WI38 (cell line): ENCODE results near the gene SLC25A39.

Experiments
- H3K4me3 ChIP-seq: 2 replicates; pipeline ENCODE4 v1.5.1; 2011; ENCODE audit warnings: low read depth, mild to moderate bottlenecking, control low read depth, low read length
- CTCF ChIP-seq: IDR thresholded peaks from 2 replicates; pipeline ENCODE4 v1.5.1; 2012; ENCODE audit warnings: low read depth, mild to moderate bottlenecking, control low read depth, low read length

SLC25A39 gene

GRCh38 chr17:44283344-44284023, 41.1 kb downstream of the SLC25A39 start:
- TF ChIP-seq CTCF = no peak
- H3K4me3 ChIP-seq = no peak overlapping the region

- TF ChIP-seq CTCF = no peak
These were observed 42.4 kb downstream of the SLC25A39 start for GRCh38 chr17:44282264-44282663.

GRCh38 chr17:44281570-44281969, 43.1 kb downstream of the SLC25A39 start:
- no peak for TF ChIP-seq CTCF
- no peak overlapping the region for H3K4me3 ChIP-seq

More at GRCh38 chr17:44282264-44282663, 42.4 kb downstream of the SLC25A39 start:
- H3K4me3 ChIP-seq = no peak overlapping the region

- TF ChIP-seq CTCF = no peak
- H3K4me3 ChIP-seq = no peak overlapping the region
These were observed 44.2 kb downstream of the SLC25A39 start for GRCh38 chr17:44280392-44280937.

GRCh38 chr17:44279666-44280391, 44.8 kb downstream of the SLC25A39 start:
- no peak for TF ChIP-seq CTCF
- H3K4me3 ChIP-seq = no peak overlapping the region

GRCh38 chr17:44279346-44279665, 45.3 kb downstream of the SLC25A39 start:
- TF ChIP-seq CTCF = no peak

GRCh38 chr17:44277976-44278375, 46.6 kb downstream of the SLC25A39 start:
- no peak overlapping the region for H3K4me3 ChIP-seq
- TF ChIP-seq CTCF = no peak

More at GRCh38 chr17:44279346-44279665, 45.3 kb downstream of the SLC25A39 start:
- no peak overlapping the region for H3K4me3 ChIP-seq
